ENCODE measurements around the gene CRYBA2.

Gene CRYBA2

DNA sequence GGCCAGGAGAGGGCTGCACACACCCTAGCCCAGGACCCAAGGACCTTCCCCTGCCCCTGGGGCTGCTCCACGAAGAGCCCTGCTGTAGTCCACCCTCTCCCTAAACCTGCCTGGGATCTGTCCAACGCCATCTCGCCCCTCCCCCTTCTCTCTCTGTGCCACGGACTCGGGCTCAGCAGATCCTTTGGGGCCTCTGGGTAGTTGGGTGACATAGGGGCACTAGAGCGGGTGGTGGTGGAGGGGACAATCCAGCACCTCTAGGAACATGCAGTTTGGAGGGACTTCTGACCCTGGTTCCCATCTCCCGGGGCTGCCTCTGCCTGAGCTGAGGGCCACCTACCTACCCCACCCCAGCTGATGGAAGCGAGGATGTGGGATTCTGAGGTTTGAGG, 7.3 kb upstream of the CRYBA2 start:
- H3K14ac ChIP-seq (ENCODE audit: low read length in 2 of 2), result no peak overlapping the region
- no peak overlapping the region for H4K91ac ChIP-seq (ENCODE audit: low read length)
- H2BK12ac ChIP-seq (ENCODE audit: low read length in 2 of 2), result no peak overlapping the region
- H4K8ac ChIP-seq (ENCODE audit: low read length), result no peak overlapping the region
- H3K4me3 ChIP-seq (ENCODE audit: insufficient read depth in 1 of 2, low read depth in 1 of 2, low read length in 2 of 2), result no peak overlapping the region
- H2AK5ac ChIP-seq (ENCODE audit: low read length, severe bottlenecking), result no peak overlapping the region
- no peaks in the 10 kb centered on the region for H3K9me3 ChIP-seq (ENCODE audit: control insufficient read depth, low read length)
- no peak overlapping the region for H3K27ac ChIP-seq (ENCODE audit: low read length, poor library complexity, severe bottlenecking)
- H3K4me1 ChIP-seq (ENCODE audit: control insufficient read depth, insufficient read depth, low read depth, low read length), result peaks cover 24% of the 10 kb centered on the region
- H2BK120ac ChIP-seq (ENCODE audit: low read depth, low read length), result no peak overlapping the region
- H3K23ac ChIP-seq (ENCODE audit: low read length in 2 of 2), result no peak overlapping the region
- 42% methylated on average over 2 of the region's 8 CpGs for WGBS
- H3K9ac ChIP-seq (ENCODE audit: low read length), result no peak overlapping the region
- H3K4ac ChIP-seq (ENCODE audit: low read depth in 1 of 2, low read length in 2 of 2), result no peak overlapping the region
- H3K36me3 ChIP-seq (ENCODE audit: control insufficient read depth in 1 of 2, insufficient read depth in 2 of 2, low read depth in 1 of 2, low read length in 2 of 2), result no peaks in the 10 kb centered on the region
- no peak for DNase-seq
- peaks cover 86 to 94% of the 10 kb centered on the region in 2 experiments for H3K27me3 ChIP-seq (ENCODE audit: control insufficient read depth in 1 of 2, insufficient read depth in 1 of 2, low read length in 2 of 2)
- H3K79me1 ChIP-seq (replicated peaks; ENCODE audit: low read length, poor library complexity, severe bottlenecking), result no peaks in the 10 kb centered on the region
- no peak overlapping the region for H3K18ac ChIP-seq (ENCODE audit: low read depth in 1 of 2, low read length in 2 of 2)
- H2BK15ac ChIP-seq (ENCODE audit: low read depth, poor library complexity, severe bottlenecking), result no peak overlapping the region
- H2AFZ ChIP-seq (ENCODE audit: low read depth, low read length), result no peak overlapping the region
- H2BK5ac ChIP-seq (ENCODE audit: low read depth, low read length, poor library complexity, severe bottlenecking), result no peak overlapping the region
- no peak overlapping the region for H3K4me2 ChIP-seq (ENCODE audit: low read length, poor library complexity, severe bottlenecking)

- no peak overlapping the region for H3K27ac ChIP-seq (ENCODE audit: low read length, poor library complexity, severe bottlenecking)
- no peak overlapping the region for H2BK120ac ChIP-seq (ENCODE audit: low read depth, low read length)
- H2BK5ac ChIP-seq (ENCODE audit: low read depth, low read length, poor library complexity, severe bottlenecking), result no peak overlapping the region
- no peaks in the 10 kb centered on the region for H3K79me1 ChIP-seq (replicated peaks; ENCODE audit: low read length, poor library complexity, severe bottlenecking)
- no peak overlapping the region for H3K4ac ChIP-seq (ENCODE audit: low read depth in 1 of 2, low read length in 2 of 2)
- no peak overlapping the region for H2AFZ ChIP-seq (ENCODE audit: low read depth, low read length)
- H3K18ac ChIP-seq (ENCODE audit: low read depth in 1 of 2, low read length in 2 of 2), result no peak overlapping the region
- no peak overlapping the region for H3K4me3 ChIP-seq (ENCODE audit: insufficient read depth in 1 of 2, low read depth in 1 of 2, low read length in 2 of 2)
- H4K91ac ChIP-seq (ENCODE audit: low read length), result no peak overlapping the region
- 0% methylated on average over 8 of the region's 9 CpGs for WGBS
- no peak overlapping the region for H2AK5ac ChIP-seq (ENCODE audit: low read length, severe bottlenecking)
- H4K8ac ChIP-seq (ENCODE audit: low read length), result no peak overlapping the region
- H3K4me2 ChIP-seq (ENCODE audit: low read length, poor library complexity, severe bottlenecking), result no peak overlapping the region
- H3K36me3 ChIP-seq (ENCODE audit: control insufficient read depth in 1 of 2, insufficient read depth in 2 of 2, low read depth in 1 of 2, low read length in 2 of 2), result no peaks in the 10 kb centered on the region
- no peak overlapping the region for H3K14ac ChIP-seq (ENCODE audit: low read length in 2 of 2)
- no peak overlapping the region for H2BK12ac ChIP-seq (ENCODE audit: low read length in 2 of 2)
- H3K23ac ChIP-seq (ENCODE audit: low read length in 2 of 2), result no peak overlapping the region
- H3K27me3 ChIP-seq (ENCODE audit: control insufficient read depth in 1 of 2, insufficient read depth in 1 of 2, low read length in 2 of 2), result peaks cover 86 to 94% of the 10 kb centered on the region in 2 experiments
- H3K4me1 ChIP-seq (ENCODE audit: control insufficient read depth, insufficient read depth, low read depth, low read length), result peaks cover 24% of the 10 kb centered on the region
- DNase-seq, result no peak
- no peaks in the 10 kb centered on the region for H3K9me3 ChIP-seq (ENCODE audit: control insufficient read depth, low read length)
- H2BK15ac ChIP-seq (ENCODE audit: low read depth, poor library complexity, severe bottlenecking), result no peak overlapping the region
- no peak overlapping the region for H3K9ac ChIP-seq (ENCODE audit: low read length)
Observed at GRCh38 chr2:218999881-219000568, 6.8 kb upstream of the CRYBA2 start.

DNA sequence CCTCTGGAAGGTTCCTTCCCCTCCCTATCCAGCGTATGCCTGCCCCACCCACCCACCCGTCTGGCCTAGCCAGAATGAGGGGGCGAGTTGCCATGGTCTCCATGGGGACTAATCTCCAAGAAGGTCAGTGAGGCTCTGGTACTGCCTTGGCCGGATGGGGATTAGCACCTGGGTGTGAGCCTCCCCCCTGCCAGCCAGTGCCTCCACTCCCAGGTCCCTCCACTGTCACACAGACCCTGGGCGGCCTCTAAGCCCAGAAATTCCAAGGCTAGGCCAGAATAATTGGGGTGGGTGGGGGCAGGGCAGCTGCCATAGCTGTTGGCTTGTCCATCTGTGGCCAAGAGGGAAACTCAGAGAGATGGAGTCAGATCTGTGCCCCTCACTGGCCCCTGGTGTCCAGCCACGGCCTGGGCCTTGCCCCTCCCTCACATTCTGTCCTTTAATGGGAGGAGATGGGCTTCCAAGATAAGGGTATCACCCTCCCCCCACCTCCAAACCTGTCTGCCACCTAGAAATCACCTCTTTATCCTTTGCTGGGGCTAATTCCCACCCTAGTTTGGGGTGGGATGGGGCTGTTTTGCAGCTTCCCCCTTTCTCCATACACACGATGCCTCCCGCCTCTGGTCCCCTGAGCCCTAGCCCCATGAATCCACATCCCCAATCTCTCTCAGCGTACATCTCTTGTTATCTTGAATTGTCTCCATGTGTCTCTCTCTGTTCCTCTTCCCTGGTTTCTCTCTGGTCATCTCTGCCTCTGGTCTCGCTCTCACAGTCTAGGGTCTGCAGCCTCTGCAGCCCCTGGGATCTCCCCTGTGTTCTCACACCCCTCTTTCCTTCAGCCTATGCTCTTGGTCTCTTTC, 6.0 kb upstream of the CRYBA2 start:
- Histone ChIP-seq H3K4ac (ENCODE audit: low read depth in 1 of 2, low read length in 2 of 2) (no peak overlapping the region), H2BK15ac (ENCODE audit: low read depth, poor library complexity, severe bottlenecking) (no peak overlapping the region), H2BK120ac (ENCODE audit: low read depth, low read length) (no peak overlapping the region), H2BK5ac (ENCODE audit: low read depth, low read length, poor library complexity, severe bottlenecking) (no peak overlapping the region), H3K4me2 (ENCODE audit: low read length, poor library complexity, severe bottlenecking) (no peak overlapping the region), H3K14ac (ENCODE audit: low read length in 2 of 2) (no peak overlapping the region), H3K27ac (ENCODE audit: low read length, poor library complexity, severe bottlenecking) (no peak overlapping the region), H3K27me3 (ENCODE audit: control insufficient read depth in 1 of 2, insufficient read depth in 1 of 2, low read length in 2 of 2) (peaks cover 87 to 96% of the 10 kb centered on the region in 2 experiments), H3K36me3 (ENCODE audit: control insufficient read depth in 1 of 2, insufficient read depth in 2 of 2, low read depth in 1 of 2, low read length in 2 of 2) (no peaks in the 10 kb centered on the region), H3K23ac (ENCODE audit: low read length in 2 of 2) (no peak overlapping the region), H3K9ac (ENCODE audit: low read length) (no peak overlapping the region), H3K18ac (ENCODE audit: low read depth in 1 of 2, low read length in 2 of 2) (no peak overlapping the region), H3K4me1 (ENCODE audit: control insufficient read depth, insufficient read depth, low read depth, low read length) (peaks cover 24% of the 10 kb centered on the region), H3K79me1 (replicated peaks; ENCODE audit: low read length, poor library complexity, severe bottlenecking) (no peaks in the 10 kb centered on the region), H2AFZ (ENCODE audit: low read depth, low read length) (no peak overlapping the region), H2BK12ac (ENCODE audit: low read length in 2 of 2) (no peak overlapping the region), H3K4me3 (ENCODE audit: insufficient read depth in 1 of 2, low read depth in 1 of 2, low read length in 2 of 2) (no peak overlapping the region), H2AK5ac (ENCODE audit: low read length, severe bottlenecking) (no peak overlapping the region), H3K9me3 (ENCODE audit: control insufficient read depth, low read length) (no peaks in the 10 kb centered on the region), H4K8ac (ENCODE audit: low read length) (no peak overlapping the region), H4K91ac (ENCODE audit: low read length) (no peak overlapping the region)
- no peak for DNase-seq
- 8% methylated on average over 5 of the region's 10 CpGs for WGBS

- no peak overlapping the region for H3K23ac ChIP-seq (ENCODE audit: low read length in 2 of 2)
- H3K18ac ChIP-seq (ENCODE audit: low read depth in 1 of 2, low read length in 2 of 2), result no peak overlapping the region
- no peak overlapping the region for H3K14ac ChIP-seq (ENCODE audit: low read length in 2 of 2)
- no peak overlapping the region for H3K4me2 ChIP-seq (ENCODE audit: low read length, poor library complexity, severe bottlenecking)
- no peak overlapping the region for H3K4me3 ChIP-seq (ENCODE audit: insufficient read depth in 1 of 2, low read depth in 1 of 2, low read length in 2 of 2)
- H3K9ac ChIP-seq (ENCODE audit: low read length), result no peak overlapping the region
- no peak overlapping the region for H2AK5ac ChIP-seq (ENCODE audit: low read length, severe bottlenecking)
- H3K9me3 ChIP-seq (ENCODE audit: control insufficient read depth, low read length), result no peaks in the 10 kb centered on the region
- H3K27me3 ChIP-seq (ENCODE audit: control insufficient read depth in 1 of 2, insufficient read depth in 1 of 2, low read length in 2 of 2), result peaks cover 87 to 96% of the 10 kb centered on the region in 2 experiments
- H3K4me1 ChIP-seq (ENCODE audit: control insufficient read depth, insufficient read depth, low read depth, low read length), result peaks cover 31% of the 10 kb centered on the region
- no peaks in the 10 kb centered on the region for H3K79me1 ChIP-seq (replicated peaks; ENCODE audit: low read length, poor library complexity, severe bottlenecking)
- no peak overlapping the region for H2BK12ac ChIP-seq (ENCODE audit: low read length in 2 of 2)
- H4K8ac ChIP-seq (ENCODE audit: low read length), result no peak overlapping the region
- no peak overlapping the region for H4K91ac ChIP-seq (ENCODE audit: low read length)
- no peaks in the 10 kb centered on the region for H3K36me3 ChIP-seq (ENCODE audit: control insufficient read depth in 1 of 2, insufficient read depth in 2 of 2, low read depth in 1 of 2, low read length in 2 of 2)
- H2AFZ ChIP-seq (ENCODE audit: low read depth, low read length), result no peak overlapping the region
- no peak overlapping the region for H2BK5ac ChIP-seq (ENCODE audit: low read depth, low read length, poor library complexity, severe bottlenecking)
- no peak overlapping the region for H2BK120ac ChIP-seq (ENCODE audit: low read depth, low read length)
- no peak for DNase-seq
- no peak overlapping the region for H3K4ac ChIP-seq (ENCODE audit: low read depth in 1 of 2, low read length in 2 of 2)
- 63% methylated on average over 10 of the region's 12 CpGs for WGBS
- no peak overlapping the region for H3K27ac ChIP-seq (ENCODE audit: low read length, poor library complexity, severe bottlenecking)
- H2BK15ac ChIP-seq (ENCODE audit: low read depth, poor library complexity, severe bottlenecking), result no peak overlapping the region
Observed at GRCh38 chr2:218998414-218999002, 5.3 kb upstream of the CRYBA2 start.

Data from mesenchymal stem cell (in vitro differentiated cells and primary cell).